Myocyte (in vitro differentiated cells): Measurements from ENCODE around the gene CNIH4. TPM values are rescaled to one million over a fixed set of nuclear protein-coding genes. Genes with fewer than 3 reads are reported as not detected.
"Not testable (repeated sequence)": the region's sequence is repeated elsewhere in the genome, so short reads cannot be mapped to it uniquely, and the experiment has no call there.

Experiments
- DNase-seq: peaks from one replicate; pipeline ENCODE4 v3.0.0-alpha.2; 2012; ENCODE audit warnings: low read depth
- total RNA-seq: library from RNA; depleted of rRNA; stranded (reverse); fragments of >200 nt; gene quantifications from 2 replicates; pipeline ENCODE4 v1.2.3, GENCODE V29; 2014

The CNIH4 gene
- total RNA-seq, 1 donor from 2014 or later: 45.6 TPM

DNA sequence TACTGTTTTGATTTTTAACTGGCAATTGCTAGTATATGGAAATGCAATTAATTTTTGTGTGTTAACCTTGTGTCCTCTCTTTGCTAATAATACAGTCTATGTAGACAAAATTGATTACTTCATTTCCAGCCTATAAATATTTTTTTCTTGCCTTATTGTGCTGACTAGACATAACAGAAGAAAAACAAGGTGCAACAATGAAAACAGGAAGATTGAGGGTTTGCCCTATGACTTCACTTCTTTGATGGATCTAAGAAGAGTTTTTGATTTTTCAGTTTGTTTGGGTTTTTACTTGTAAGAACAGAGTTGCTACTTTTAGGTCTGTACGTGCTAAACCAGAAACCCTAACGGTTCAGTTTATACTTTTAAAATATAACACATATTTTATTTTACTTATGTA is 8.5 kb upstream of the CNIH4 start:
- DNase-seq: no peak

DNA sequence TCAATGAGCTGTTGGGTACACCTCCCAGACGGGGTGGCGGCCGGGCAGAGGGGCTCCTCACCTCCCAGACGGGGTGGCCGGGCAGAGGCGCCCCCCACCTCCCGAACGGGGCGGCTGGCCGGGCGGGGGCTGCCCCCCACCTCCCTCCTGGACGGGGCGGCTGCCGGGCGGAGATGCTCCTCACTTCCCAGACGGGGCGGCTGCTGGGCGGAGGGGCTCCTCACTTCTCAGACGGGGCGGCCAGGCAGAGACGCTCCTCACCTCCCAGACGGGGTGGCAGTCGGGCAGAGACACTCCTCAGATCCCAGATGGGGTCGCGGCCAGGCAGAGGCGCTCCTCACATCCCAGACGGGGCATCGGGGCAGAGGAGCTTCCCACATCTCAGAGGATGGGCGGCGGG is 7.0 kb upstream of the CNIH4 start:
- not testable (repeated sequence) for DNase-seq

DNA sequence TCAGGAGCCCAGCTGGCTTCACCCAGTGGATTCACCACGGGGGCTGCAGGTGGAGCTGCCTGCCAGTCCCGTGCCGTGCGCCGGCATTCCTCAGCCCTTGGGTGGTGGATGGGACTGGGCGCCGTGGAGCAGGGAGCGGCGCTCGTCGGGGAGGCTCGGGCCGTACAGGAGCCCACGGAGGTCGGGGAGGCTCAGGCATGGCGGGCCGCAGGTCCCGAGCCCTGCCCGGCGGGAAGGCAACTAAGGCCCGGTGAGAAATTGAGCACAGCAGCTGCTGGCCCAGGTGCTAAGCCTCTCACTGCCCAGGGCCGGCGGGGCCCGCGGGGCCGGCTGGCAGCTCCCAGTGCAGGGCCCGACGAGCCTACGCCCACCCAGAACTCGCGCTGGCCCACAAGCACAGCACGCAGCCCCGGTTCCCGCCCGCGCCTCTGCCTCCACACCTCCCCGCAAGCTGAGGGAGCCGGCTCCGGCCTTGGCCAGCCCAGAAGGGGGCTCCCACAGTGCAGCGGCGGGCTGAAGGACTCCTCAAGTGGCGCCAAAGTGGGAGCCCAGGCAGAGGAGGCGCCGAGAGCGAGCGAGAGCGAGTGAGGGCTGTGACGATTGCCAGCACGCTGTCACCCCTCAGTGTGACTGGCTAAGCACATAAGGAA is 4.1 kb upstream of the CNIH4 start:
- not testable (repeated sequence) for DNase-seq

GRCh38 chr1:224353975-224354925 is 2.4 kb upstream of the CNIH4 start:
- no peak for DNase-seq

- no peak for DNase-seq
Observed at GRCh38 chr1:224357626-224358124, 996 bp downstream of the CNIH4 start.

- DNase-seq: no peak
Observed at GRCh38 chr1:224358237-224358636, 1.6 kb downstream of the CNIH4 start.

DNA sequence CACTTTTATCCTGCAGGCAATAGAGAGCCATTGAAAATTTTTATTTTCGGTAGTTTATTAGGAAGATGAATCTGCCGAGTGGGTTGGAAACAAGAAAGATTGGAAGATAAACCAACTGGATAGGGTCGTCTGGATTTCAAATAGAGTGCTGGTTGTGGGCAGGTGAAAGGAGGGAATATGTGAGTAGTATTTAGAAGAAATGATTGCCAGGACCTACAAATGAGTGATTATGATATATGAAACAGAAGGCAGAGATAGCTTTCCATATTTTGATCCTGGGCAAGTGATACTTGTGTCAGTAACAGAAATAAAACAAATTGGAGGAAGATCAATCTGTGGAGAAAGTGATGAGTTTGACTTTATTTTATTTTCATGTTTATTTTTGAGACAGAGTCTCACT is 2.5 kb downstream of the CNIH4 start:
- DNase-seq: no peak

GRCh38 chr1:224368409-224368808 is 11.7 kb downstream of the CNIH4 start:
- DNase-seq: peak; percentile 76

GRCh38 chr1:224373008-224373590 is 16.4 kb downstream of the CNIH4 start:
- DNase-seq: no peak

DNA sequence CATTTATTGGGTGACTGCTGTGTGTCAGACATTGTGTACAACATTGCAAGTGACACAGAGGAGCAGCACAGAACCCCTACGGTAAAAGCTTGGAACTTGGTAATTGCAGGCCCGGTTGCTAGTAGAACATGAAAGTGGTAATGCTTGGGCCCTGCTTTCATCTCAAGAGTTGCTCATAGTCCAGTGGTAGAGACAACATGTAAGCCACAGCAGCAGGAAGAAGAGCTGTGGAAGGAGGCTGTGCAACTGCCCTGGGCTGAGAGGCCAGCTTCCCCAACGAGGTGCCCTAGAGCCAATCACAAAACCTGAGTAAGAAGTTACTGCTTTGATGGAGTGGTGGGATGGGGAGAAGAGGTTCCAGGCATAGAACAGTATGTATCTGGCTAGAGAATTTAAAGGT is 18.4 kb downstream of the CNIH4 start:
- DNase-seq: no peak

DNA sequence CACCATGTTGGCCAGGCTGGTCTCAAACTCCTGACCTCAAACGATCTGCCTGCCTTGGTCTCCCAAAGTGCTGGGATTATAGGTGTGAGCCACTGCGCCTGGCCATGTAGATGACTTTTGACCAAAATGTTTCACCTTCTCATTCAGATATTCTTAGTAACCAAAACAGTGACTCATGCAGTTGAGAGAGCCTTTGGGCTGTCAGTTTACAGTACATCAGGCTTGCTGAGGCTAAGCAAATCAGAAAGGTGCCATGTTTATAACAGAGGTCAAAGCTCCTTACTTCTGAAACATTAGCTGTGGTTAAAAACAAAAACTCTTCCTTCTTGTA is 21.0 kb downstream of the CNIH4 start:
- DNase-seq: peak; percentile 74

GRCh38 chr1:224378855-224379631 is 22.4 kb downstream of the CNIH4 start:
- no peak for DNase-seq

DNA sequence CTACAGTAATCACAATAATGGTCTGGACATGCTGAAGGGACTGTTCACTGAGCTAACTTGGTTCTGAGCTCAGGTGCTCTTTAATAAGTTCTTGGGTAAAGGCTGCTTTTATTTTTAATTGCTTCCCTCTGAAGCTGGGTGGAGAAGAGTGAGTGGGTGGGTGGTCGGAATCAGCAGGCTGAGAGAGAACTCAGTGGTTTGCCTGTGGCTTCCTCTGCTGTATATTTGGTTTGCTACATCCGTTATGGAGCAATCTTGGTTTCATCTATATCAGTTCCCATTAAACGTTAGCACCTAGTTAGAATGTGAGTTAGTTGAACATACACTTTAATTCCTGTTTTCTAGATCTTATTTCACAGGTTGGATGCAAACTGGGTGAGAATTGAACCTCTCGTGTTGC is 23.3 kb downstream of the CNIH4 start:
- DNase-seq: no peak

GRCh38 chr1:224381880-224382548 is 25.3 kb downstream of the CNIH4 start:
- no peak for DNase-seq

DNA sequence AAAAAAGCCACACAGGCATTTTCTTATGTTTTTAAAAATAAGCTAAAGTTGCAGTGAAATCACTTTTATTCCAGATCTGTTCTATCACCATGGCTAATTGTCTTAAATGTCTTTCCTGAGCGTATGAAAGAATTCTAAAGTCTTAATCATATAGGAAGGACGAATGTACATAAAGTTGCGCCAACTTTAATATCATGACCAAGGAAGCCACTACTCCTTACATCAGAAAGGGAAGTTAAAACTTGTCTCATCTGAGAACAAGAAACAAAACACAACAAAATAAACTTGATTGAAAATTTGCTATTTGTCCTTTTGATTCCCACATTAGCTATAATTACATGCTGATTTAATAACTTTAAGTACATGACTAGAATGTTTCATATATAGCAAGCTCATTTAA is 26.5 kb downstream of the CNIH4 start:
- no peak for DNase-seq

DNA sequence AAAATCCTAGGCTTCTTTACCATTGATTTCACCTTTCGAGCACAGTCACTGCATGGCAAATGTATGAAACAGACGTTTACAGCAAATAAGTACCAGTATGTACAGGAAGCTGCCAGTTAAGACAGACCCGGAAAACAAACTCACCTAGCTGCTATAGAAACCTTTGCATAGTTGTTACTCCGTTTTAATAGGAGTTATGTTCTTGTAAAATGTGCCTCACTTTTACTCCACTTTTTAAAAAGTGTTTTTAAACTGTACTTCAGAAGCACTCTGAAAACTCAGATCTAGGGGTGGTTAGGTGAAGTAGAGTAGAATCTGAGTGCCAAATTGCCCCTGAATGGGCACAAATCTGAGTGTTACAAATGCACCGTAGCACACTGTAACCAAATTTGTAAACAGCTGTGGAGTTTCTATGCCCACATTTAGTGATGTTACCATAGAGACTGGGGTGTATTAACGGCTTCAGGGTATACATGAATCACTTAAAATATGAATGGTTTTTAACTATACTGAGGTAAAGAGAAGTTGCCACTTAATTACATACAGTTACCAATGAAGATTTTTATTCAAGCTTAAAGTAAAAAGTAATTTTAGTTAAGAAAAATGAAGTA is 30.7 kb downstream of the CNIH4 start:
- peak; percentile 13 for DNase-seq

DNA sequence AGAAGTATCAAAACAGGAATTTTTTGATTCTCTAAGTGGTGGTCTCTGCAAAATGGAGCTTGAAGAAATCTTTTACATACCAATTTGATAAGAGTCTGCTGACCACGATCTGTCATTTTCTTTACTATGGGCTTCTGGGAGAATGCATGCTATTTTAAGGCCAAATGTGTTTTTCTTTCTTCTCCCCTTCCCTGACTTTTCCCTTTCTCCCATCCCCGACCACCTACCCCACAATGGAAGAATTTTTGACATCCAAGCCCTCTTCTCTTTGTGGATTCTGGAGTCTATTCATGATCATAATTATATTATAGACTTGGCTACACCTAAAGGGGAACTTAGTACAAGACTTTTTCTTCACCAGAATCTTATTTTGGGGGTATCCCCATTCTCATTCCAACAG is 31.3 kb downstream of the CNIH4 start:
- no peak for DNase-seq

GRCh38 chr1:224390517-224390916 is 33.8 kb downstream of the CNIH4 start:
- DNase-seq: no peak

DNA sequence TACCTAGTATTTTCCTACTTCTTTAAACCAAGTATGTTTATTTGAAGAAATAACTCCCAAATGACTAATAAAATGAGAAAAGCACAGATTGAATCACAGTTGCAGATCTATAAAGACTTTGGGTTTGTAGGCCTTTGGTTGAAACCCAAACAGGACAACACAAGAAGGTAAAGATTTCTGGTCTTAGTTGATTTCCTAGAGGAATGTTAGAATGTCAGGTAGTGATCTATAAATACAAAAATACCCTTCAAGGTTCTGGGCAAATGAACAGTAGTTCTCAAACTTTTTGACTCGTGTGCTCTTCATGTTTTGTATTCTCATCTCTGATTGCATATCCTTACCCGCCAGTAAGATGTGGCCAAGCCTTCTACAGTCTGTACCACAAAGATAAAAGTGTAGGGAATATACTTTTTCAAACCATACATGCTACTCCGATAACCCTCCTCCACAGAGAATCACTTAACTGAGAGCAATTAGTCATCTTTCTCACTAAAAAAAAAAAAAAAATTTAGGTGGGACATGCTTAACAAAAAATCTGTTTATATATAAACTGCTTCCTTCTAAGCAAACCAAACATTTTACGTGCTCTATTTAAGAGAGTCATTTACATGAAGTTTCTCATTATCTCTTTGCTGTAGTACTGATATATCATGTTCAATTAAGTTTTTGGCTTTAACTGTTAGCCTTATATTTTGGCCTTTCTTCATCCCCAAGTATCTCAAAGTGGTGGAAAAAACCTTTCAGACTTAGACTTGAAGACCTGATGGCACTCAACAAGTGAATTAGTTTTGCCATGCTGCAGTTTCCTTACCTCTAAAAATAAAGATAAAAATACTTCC is 36.0 kb downstream of the CNIH4 start:
- no peak for DNase-seq
